HEK293 (cell line): ENCODE measurements around the gene SYNGR1.

Experiments
- CTCF ChIP-seq: fragments of 450-650 bp; formaldehyde crosslinking; IDR thresholded peaks from 2 replicates; pipeline ENCODE4 v1.5.1; 2016; ENCODE audit warnings: missing biosample characterization, missing genetic modification characterization
- KLF16 ChIP-seq: fragments of 450-650 bp; formaldehyde crosslinking; IDR thresholded peaks from 2 replicates; pipeline ENCODE4 v1.5.1; 2017; ENCODE audit warnings: missing biosample characterization, missing genetic modification characterization
- YY1 ChIP-seq: fragments of 450-650 bp; formaldehyde crosslinking; IDR thresholded peaks from 2 replicates; pipeline ENCODE4 v1.5.1; 2018; ENCODE audit warnings: missing biosample characterization, missing genetic modification characterization
- ZEB2 ChIP-seq: fragments of 450-650 bp; formaldehyde crosslinking; IDR thresholded peaks from 2 replicates; pipeline ENCODE4 v1.5.1; 2016; ENCODE audit warnings: missing biosample characterization, missing genetic modification characterization
- ZNF175 ChIP-seq: fragments of 450-650 bp; formaldehyde crosslinking; IDR thresholded peaks from 2 replicates; pipeline ENCODE4 v1.5.1; 2016; ENCODE audit warnings: missing biosample characterization, missing genetic modification characterization
- ZNF24 ChIP-seq: fragments of 450-650 bp; formaldehyde crosslinking; IDR thresholded peaks from 2 replicates; pipeline ENCODE4 v1.5.1; 2016; ENCODE audit warnings: missing biosample characterization, missing genetic modification characterization
- ZNF266 ChIP-seq: fragments of 450-650 bp; formaldehyde crosslinking; IDR thresholded peaks from 2 replicates; pipeline ENCODE4 v1.5.1; 2016; ENCODE audit warnings: missing biosample characterization, missing genetic modification characterization, low read depth
- ZNF350 ChIP-seq: fragments of 450-650 bp; formaldehyde crosslinking; IDR thresholded peaks from 2 replicates; pipeline ENCODE4 v1.5.0; 2017; ENCODE audit warnings: missing biosample characterization, mild to moderate bottlenecking, missing genetic modification characterization
- ZNF544 ChIP-seq: fragments of 450-650 bp; formaldehyde crosslinking; IDR thresholded peaks from 2 replicates; pipeline ENCODE4 v1.5.0; 2017; ENCODE audit warnings: missing biosample characterization, missing genetic modification characterization
- TF ChIP-seq, protein P1 (sequence below): fragments of 450-650 bp; formaldehyde crosslinking; IDR thresholded peaks from 2 replicates; pipeline ENCODE4 v1.5.1; 2016; ENCODE audit warnings: missing biosample characterization, missing genetic modification characterization, low read depth
- TF ChIP-seq, protein P2 (sequence below): fragments of 450-650 bp; formaldehyde crosslinking; IDR thresholded peaks from 2 replicates; pipeline ENCODE4 v1.5.1; 2016; ENCODE audit warnings: missing biosample characterization, missing genetic modification characterization

DNA sequence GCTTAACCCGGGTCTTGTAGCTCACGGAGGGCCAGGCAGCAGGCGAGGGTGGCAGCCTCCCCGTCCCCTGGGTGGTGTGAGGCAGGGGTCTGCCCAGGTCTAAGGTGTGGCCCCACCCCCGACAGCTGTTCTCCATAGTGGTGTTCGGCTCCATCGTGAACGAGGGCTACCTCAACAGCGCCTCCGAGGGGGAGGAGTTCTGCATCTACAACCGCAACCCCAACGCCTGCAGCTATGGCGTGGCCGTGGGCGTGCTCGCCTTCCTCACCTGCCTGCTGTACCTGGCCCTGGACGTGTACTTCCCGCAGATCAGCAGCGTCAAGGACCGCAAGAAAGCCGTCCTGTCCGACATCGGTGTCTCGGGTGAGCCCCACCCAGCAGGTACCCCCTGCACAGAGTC, 24.4 kb downstream of the SYNGR1 start:
- TF ChIP-seq CTCF (tag by site-specific recombination) (no peak), ZNF544 (tag by site-specific recombination) (no peak), ZNF175 (tag by site-specific recombination) (no peak), ZNF266 (tag by site-specific recombination) (no peak), ZNF24 (no peak), YY1 (no peak), KLF16 (tag by site-specific recombination) (no peak), ZNF350 (tag by site-specific recombination) (no peak), ZEB2 (tag by site-specific recombination) (no peak)
- TF ChIP-seq, protein P1, sequence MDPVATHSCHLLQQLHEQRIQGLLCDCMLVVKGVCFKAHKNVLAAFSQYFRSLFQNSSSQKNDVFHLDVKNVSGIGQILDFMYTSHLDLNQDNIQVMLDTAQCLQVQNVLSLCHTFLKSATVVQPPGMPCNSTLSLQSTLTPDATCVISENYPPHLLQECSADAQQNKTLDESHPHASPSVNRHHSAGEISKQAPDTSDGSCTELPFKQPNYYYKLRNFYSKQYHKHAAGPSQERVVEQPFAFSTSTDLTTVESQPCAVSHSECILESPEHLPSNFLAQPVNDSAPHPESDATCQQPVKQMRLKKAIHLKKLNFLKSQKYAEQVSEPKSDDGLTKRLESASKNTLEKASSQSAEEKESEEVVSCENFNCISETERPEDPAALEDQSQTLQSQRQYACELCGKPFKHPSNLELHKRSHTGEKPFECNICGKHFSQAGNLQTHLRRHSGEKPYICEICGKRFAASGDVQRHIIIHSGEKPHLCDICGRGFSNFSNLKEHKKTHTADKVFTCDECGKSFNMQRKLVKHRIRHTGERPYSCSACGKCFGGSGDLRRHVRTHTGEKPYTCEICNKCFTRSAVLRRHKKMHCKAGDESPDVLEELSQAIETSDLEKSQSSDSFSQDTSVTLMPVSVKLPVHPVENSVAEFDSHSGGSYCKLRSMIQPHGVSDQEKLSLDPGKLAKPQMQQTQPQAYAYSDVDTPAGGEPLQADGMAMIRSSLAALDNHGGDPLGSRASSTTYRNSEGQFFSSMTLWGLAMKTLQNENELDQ (tag by site-specific recombination) = no peak
- TF ChIP-seq, protein P2, sequence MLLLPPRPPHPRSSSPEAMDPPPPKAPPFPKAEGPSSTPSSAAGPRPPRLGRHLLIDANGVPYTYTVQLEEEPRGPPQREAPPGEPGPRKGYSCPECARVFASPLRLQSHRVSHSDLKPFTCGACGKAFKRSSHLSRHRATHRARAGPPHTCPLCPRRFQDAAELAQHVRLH (tag by site-specific recombination) = no peak
